GM12878 (cell line): ENCODE results near the gene LARP4B. TPM values are rescaled to one million over a fixed set of nuclear protein-coding genes. Genes with fewer than 3 reads are reported as not detected.

Experiments used
- ATAC-seq: fragments of 200-7000 bp; cut with Tn5 transposase; 3 replicates; pipeline ENCODE4 v1.9.1; 2020; ENCODE audit warnings: mild to moderate bottlenecking, moderate library complexity
- BruUV-seq: library from RNA; stranded (reverse); fragments of 400-500 nt; replicated peaks from 2 replicates; lab custom pipeline; 2021; lab: Mats Ljungman, UMichigan
- CTCF ChIA-PET: fragments of 300-600 bp; sonication (Branson Sonifier 250); formaldehyde crosslinking; extraction: SDS; loops from one replicate; lab custom pipeline; 2021; ENCODE audit warnings: inconsistent platforms; lab: Yijun Ruan, JAX
- POLR2A ChIA-PET: fragments of 350-600 bp; formaldehyde crosslinking; extraction: SDS; loops from one replicate; lab custom pipeline; 2021; ENCODE audit warnings: inconsistent platforms; lab: Charles Lee
- RAD21 ChIA-PET: fragments of 300-600 bp; sonication (Branson Sonifier 250); formaldehyde crosslinking; loops from one replicate; lab custom pipeline; 2023; ENCODE audit warnings: antibody characterized with exemption; ENCODE audit not compliant: unreplicated experiment; lab: Charles Lee
- SMC1A ChIA-PET: fragments of 300-600 bp; sonication (Branson Sonifier 250); formaldehyde crosslinking; loops from one replicate; lab custom pipeline; 2023; ENCODE audit not compliant: unreplicated experiment, uncharacterized antibody; lab: Charles Lee
- DNase-seq: peaks from one replicate; pipeline ENCODE4 v3.0.0-alpha.2; 2011; ENCODE audit warnings: low read depth, low spot score
- FAIRE-seq: peaks from 3 replicates; lab custom pipeline; 2011; peaks lifted over from hg19 to GRCh38; lab: Jason Lieb, UNC
- H2AFZ ChIP-seq: 2 replicates; pipeline ENCODE4 v1.6.0; 2011; ENCODE audit warnings: low read depth, low read length, control low read depth; ENCODE audit not compliant: control insufficient read depth
- H3K27ac ChIP-seq: 2 replicates; pipeline ENCODE4 v1.5.1; 2011; ENCODE audit warnings: control low read depth; ENCODE audit not compliant: control insufficient read depth, insufficient read depth
- H3K27me3 ChIP-seq, 2 experiments: replicated peaks in 1 of 2; 2 replicates each; pipeline versions ENCODE4 v1.6.0 to v1.6.1; 2011; ENCODE audit warnings: low read length in 1 of 2; ENCODE audit not compliant: control insufficient read depth in 2 of 2, insufficient read depth in 2 of 2
- H3K36me3 ChIP-seq, 2 experiments: 2 replicates each; pipeline ENCODE4 v1.5.1; 2011; ENCODE audit warnings: low read length in 1 of 2; ENCODE audit not compliant: control insufficient read depth in 2 of 2, insufficient read depth in 2 of 2
- H3K4me1 ChIP-seq: 2 replicates; pipeline ENCODE4 v1.6.1; 2011; ENCODE audit warnings: mild to moderate bottlenecking, low read length, moderate library complexity, mixed read lengths; ENCODE audit not compliant: control insufficient read depth, insufficient read depth
- H3K4me2 ChIP-seq: 2 replicates; pipeline ENCODE4 v1.6.0; 2011; ENCODE audit warnings: control low read depth; ENCODE audit not compliant: control insufficient read depth, insufficient read depth
- H3K4me3 ChIP-seq: fragments of 200-600 bp; sonication (generic); 2 replicates; pipeline ENCODE4 v1.5.1; 2016
- H3K79me2 ChIP-seq: 2 replicates; pipeline ENCODE4 v1.6.0; 2011; ENCODE audit warnings: low read length; ENCODE audit not compliant: control insufficient read depth, insufficient read depth
- H3K9ac ChIP-seq: 2 replicates; pipeline ENCODE4 v1.8.0; 2011; ENCODE audit warnings: low read length, control low read depth, mixed read lengths; ENCODE audit not compliant: control insufficient read depth, insufficient read depth
- H3K9me3 ChIP-seq: replicated peaks from 3 replicates; pipeline ENCODE4 v1.5.1; 2011; ENCODE audit warnings: mild to moderate bottlenecking, low read length; ENCODE audit not compliant: control insufficient read depth, insufficient read depth
- H4K20me1 ChIP-seq: 2 replicates; pipeline ENCODE4 v1.6.0; 2011; ENCODE audit not compliant: control insufficient read depth, insufficient read depth
- BRCA1 ChIP-seq: IDR thresholded peaks from 2 replicates; pipeline ENCODE4 v1.6.1; 2011; ENCODE audit warnings: low read depth, low read length, improper control_type of control experiment
- GATAD2B ChIP-seq: fragments of 450-650 bp; conservative IDR thresholded peaks from 2 replicates; pipeline ENCODE4 v1.6.1; 2017; ENCODE audit warnings: low read depth, mild to moderate bottlenecking, moderate library complexity
- IRF4 ChIP-seq: IDR thresholded peaks from 2 replicates; pipeline ENCODE4 v1.6.1; 2011; ENCODE audit warnings: low read depth, low read length
- KLF5 ChIP-seq: fragments of 450-650 bp; IDR thresholded peaks from 2 replicates; pipeline ENCODE4 v1.6.1; 2014; ENCODE audit warnings: mild to moderate bottlenecking; ENCODE audit not compliant: partially characterized antibody
- WGBS: methylation state at CpG from one replicate; pipeline ENCODE4 v1.1.6; 2016; ENCODE audit warnings: low lambda C conversion rate; ENCODE audit not compliant: insufficient replicate concordance, insufficient coverage; ENCODE audit errors: missing lambda C conversion rate; 5-methylcytosine and 5-hydroxymethylcytosine counted together
- in situ Hi-C: fragments of 300-500 bp; cut with MboI; formaldehyde crosslinking; loops from 9 replicates; pipeline ENCODE4 v1.14.3; 2018; ENCODE audit warnings: mixed read lengths
- intact Hi-C: fragments of 100-400 bp; cut with micrococcal nuclease; formaldehyde crosslinking; loops from one replicate; pipeline ENCODE4 v1.14.2; 2022; ENCODE audit not compliant: unreplicated experiment
- polyA plus RNA-seq, 11 experiments: library from polyadenylated mRNA; depleted of rRNA in 4 of 11; unstranded in 6 of 11; stranded (reverse) in 5 of 11; fragments of >200 nt; fragmentation: Nextera tagmentation in 4 of 11; fragmentation: Illumina TruSeq in 1 of 11; extraction: Ambion mirVana in 4 of 11; extraction: Trizol in 1 of 11; gene quantifications; 1 replicate in 1 of 11; 2 replicates in 10 of 11; pipeline versions ENCODE4 v1.2.1 to v1.2.3, GENCODE V29; 2011 to 2016; ENCODE audit warnings: inconsistent platforms in 2 of 11, missing spikeins in 2 of 11, low read depth in 1 of 11
- total RNA-seq, 4 experiments: library from RNA; depleted of rRNA in 3 of 4; stranded (reverse); fragments of >200 nt in 3 of 4; fragmentation: Illumina TruSeq in 1 of 4; extraction: Trizol in 1 of 4; gene quantifications; 2 replicates each; pipeline versions ENCODE4 v1.2.1 to v1.2.3, GENCODE V29; 2013 to 2021
- TF ChIP-seq, protein P1 (sequence below): fragments of 450-650 bp; formaldehyde crosslinking; IDR thresholded peaks from 2 replicates; pipeline ENCODE4 v1.4.0; 2020; ENCODE audit warnings: mild to moderate bottlenecking, moderate library complexity
- TF ChIP-seq, protein P2 (sequence below): fragments of 450-650 bp; IDR thresholded peaks from 2 replicates; pipeline ENCODE4 v1.6.1; 2016; ENCODE audit warnings: mild to moderate bottlenecking

The LARP4B gene
- total and polyA plus RNA-seq, 10 of the 15 experiments (the other 5 are each of a cell fraction or from before 2014, with no cell fraction given): 10.5 to 119 (median 39.4) TPM

DNA sequence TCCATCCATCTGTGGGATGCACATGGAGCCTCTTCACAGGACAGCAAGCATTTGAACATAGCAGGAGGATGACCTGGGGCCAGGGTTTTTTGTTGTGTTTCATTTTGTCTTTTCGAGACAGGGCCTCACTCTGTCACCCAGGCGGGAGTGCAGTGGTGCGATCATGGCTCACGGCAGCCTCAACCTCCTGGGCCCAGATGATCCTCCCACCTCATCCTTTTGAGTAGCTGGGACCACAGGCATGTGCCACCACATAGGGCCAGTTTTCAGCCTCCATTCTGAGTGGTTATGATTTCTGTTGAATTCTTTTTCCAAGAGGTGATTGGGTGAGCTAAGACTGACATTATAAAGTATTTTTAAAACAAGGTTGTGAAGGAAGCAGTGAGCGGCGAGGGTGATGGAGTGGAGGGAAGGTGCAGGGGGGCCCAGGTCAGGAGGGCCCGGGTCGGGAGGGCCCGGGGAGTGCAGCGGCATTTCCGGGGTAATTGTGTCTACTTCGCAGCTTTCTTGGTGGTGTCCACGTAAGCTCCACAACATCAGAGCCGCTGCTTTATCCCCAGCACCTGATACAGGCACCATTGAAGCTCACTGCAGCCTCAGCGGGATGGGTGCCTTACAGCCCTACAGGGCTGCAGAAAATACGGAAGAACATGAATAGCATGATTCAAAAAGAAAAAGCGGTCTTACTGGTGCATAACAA lies 12.0 kb upstream of the LARP4B start (continued):
- TF ChIP-seq, protein P1, sequence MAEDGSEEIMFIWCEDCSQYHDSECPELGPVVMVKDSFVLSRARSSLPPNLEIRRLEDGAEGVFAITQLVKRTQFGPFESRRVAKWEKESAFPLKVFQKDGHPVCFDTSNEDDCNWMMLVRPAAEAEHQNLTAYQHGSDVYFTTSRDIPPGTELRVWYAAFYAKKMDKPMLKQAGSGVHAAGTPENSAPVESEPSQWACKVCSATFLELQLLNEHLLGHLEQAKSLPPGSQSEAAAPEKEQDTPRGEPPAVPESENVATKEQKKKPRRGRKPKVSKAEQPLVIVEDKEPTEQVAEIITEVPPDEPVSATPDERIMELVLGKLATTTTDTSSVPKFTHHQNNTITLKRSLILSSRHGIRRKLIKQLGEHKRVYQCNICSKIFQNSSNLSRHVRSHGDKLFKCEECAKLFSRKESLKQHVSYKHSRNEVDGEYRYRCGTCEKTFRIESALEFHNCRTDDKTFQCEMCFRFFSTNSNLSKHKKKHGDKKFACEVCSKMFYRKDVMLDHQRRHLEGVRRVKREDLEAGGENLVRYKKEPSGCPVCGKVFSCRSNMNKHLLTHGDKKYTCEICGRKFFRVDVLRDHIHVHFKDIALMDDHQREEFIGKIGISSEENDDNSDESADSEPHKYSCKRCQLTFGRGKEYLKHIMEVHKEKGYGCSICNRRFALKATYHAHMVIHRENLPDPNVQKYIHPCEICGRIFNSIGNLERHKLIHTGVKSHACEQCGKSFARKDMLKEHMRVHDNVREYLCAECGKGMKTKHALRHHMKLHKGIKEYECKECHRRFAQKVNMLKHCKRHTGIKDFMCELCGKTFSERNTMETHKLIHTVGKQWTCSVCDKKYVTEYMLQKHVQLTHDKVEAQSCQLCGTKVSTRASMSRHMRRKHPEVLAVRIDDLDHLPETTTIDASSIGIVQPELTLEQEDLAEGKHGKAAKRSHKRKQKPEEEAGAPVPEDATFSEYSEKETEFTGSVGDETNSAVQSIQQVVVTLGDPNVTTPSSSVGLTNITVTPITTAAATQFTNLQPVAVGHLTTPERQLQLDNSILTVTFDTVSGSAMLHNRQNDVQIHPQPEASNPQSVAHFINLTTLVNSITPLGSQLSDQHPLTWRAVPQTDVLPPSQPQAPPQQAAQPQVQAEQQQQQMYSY (CRISPR knock-in tag): no peak
- TF ChIP-seq KLF5: no peak
- no peak for TF ChIP-seq IRF4
- no peak for TF ChIP-seq BRCA1

DNA sequence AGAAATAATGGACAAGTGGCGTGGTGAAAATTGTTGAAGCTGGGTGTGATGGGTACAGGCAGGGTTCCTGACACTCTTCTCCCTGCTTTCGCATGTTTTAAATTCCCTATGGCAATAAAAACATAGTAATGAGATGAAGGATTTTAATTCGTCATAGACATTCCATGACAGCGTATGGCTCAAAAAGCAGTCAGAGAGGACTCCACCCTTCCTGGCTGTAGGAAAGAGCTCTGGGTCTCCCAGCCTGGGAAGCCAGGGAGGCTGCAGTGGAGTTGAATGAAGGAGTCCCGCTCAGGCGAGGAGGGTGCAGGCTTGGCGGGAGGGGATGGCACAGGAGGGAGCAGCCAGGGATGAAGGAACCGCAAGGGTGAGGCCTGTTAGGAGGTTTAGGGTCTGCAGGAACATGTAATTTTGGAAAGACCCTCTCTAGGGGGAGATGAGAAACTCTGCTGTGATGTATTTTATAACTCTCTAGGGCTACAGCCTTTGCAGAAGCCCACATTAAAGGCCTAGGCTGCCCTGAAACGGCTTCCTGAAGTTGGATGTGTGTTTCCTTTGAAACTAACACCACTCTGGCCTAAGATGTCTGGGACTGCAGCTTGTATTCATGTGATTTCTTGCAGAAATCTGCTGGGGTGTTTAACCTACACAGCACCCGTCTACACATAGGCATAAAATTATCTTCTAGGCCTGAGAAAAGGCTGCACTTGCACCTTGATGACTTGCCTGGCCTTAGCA lies 7.6 kb upstream of the LARP4B start:
- Histone ChIP-seq H3K9me3 (no peaks in the 10 kb centered on the region; the same call in 2 of the 3 replicates), H3K4me1 (peaks cover 19% of the 10 kb centered on the region), H2AFZ (no peak overlapping the region), H3K79me2 (no peaks in the 10 kb centered on the region), H3K9ac (no peak overlapping the region), H4K20me1 (no peaks in the 10 kb centered on the region), H3K27ac (no peak overlapping the region), H3K4me2 (no peak overlapping the region), H3K27me3 (no peaks in the 10 kb centered on the region), H3K4me3 (no peak overlapping the region), H3K36me3 (no peaks in the 10 kb centered on the region)
- in situ Hi-C loops: no loop called here
- 80% methylated on average over 10 of the region's 10 CpGs for WGBS
- ChIA-PET RAD21 (no interaction called here), POLR2A (interaction anchor here (0.7 kb wide), 1 partner anchor 127 kb away, joined by 6 read pairs; no protein-coding TSS in a partner anchor), CTCF (interaction anchor here (0.7 kb wide), 1 partner anchor 13 kb away, joined by 3 read pairs; no protein-coding TSS in a partner anchor), SMC1A (no interaction called here)
- no peak for DNase-seq
- no TSS peak for BruUV-seq
- no peak for ATAC-seq
- intact Hi-C loops: no loop called here
- FAIRE-seq: no peak
- TF ChIP-seq, protein P2, sequence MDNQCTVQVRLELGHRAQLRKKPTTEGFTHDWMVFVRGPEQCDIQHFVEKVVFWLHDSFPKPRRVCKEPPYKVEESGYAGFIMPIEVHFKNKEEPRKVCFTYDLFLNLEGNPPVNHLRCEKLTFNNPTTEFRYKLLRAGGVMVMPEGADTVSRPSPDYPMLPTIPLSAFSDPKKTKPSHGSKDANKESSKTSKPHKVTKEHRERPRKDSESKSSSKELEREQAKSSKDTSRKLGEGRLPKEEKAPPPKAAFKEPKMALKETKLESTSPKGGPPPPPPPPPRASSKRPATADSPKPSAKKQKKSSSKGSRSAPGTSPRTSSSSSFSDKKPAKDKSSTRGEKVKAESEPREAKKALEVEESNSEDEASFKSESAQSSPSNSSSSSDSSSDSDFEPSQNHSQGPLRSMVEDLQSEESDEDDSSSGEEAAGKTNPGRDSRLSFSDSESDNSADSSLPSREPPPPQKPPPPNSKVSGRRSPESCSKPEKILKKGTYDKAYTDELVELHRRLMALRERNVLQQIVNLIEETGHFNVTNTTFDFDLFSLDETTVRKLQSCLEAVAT: no peak
- no peak for TF ChIP-seq GATAD2B
